Measurements from ENCODE around the gene TFDP1. TPM values are rescaled to one million over a fixed set of nuclear protein-coding genes. Genes with fewer than 3 reads are reported as not detected.

The TFDP1 gene
- total RNA-seq, 4 donors from 2014 or later: 30.7 to 42.2 (median 32.1) TPM

- TF ChIP-seq EP300 (IDR thresholded peaks at IDR 0.05): no peak
- no peak for TF ChIP-seq POLR2A (IDR thresholded peaks at IDR 0.05; ENCODE audit: low read depth)
- TF ChIP-seq, protein P1, sequence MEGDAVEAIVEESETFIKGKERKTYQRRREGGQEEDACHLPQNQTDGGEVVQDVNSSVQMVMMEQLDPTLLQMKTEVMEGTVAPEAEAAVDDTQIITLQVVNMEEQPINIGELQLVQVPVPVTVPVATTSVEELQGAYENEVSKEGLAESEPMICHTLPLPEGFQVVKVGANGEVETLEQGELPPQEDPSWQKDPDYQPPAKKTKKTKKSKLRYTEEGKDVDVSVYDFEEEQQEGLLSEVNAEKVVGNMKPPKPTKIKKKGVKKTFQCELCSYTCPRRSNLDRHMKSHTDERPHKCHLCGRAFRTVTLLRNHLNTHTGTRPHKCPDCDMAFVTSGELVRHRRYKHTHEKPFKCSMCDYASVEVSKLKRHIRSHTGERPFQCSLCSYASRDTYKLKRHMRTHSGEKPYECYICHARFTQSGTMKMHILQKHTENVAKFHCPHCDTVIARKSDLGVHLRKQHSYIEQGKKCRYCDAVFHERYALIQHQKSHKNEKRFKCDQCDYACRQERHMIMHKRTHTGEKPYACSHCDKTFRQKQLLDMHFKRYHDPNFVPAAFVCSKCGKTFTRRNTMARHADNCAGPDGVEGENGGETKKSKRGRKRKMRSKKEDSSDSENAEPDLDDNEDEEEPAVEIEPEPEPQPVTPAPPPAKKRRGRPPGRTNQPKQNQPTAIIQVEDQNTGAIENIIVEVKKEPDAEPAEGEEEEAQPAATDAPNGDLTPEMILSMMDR (IDR thresholded peaks at IDR 0.05): no peak
- Histone ChIP-seq H3K4me1 (peaks cover 7 to 23% (median 22%) of the 10 kb centered on the region in 4 donors), H3K4me3 (no peak overlapping the region), H3K27ac (replicated peaks in 1 of 4) (no peak overlapping the region), H3K9me3 (no peaks in the 10 kb centered on the region), H3K36me3 (no peaks in the 10 kb centered on the region), H3K27me3 (no peaks in the 10 kb centered on the region)
- DNase-seq (ENCODE audit: extremely low spot score): no peak
- intact Hi-C loops (cut with DNase I): no loop called here
- 94% methylated on average over 16 of the region's 16 CpGs for WGBS
Measured at GRCh38 chr13:113650731-113651148, 66.2 kb downstream of the TFDP1 start.

DNA sequence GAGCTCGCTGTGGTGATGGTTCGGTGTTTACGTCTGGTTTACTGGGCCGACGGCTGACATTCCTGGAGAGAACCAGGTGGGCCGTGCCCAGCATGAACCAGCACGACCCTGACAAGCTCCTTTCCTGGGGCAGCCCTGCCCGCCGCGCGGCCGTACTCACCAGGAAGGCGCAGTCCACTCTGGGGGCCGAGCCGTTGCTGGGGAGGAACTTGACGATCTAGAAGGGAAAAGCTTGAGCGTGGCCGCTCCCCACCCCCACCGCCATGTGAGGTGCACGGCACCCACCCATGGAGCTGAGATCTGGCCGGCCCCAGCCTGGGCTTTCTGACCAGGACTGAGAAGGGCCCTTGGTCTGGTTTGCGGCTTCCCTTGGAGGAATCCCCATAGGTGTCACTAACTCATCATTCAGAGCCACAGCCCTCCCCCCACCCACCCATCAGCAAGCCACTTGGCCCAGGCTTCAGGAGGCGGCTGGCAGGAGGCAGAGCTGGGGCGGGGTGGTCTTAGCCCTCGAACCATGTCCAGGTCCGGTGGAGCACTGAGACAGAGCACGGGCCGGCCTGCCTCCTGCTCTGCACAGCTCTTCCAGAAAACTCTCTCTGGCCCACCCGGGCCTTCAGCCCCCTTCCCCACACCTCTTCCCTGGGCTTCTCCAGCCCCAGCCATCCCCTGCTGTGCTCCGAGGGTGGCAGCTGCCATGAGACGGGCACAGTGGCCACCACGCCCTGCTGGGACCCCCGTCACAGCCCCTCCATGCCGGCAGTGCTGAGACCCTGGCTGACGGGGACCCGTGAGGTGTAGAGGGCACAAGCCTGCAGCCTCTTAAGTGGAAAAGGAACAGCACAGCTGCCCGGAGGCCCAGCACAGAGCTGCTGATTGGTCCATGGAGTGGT is 67.2 kb downstream of the TFDP1 start:
- Histone ChIP-seq H3K9me3 (no peaks in the 10 kb centered on the region), H3K36me3 (no peaks in the 10 kb centered on the region), H3K4me3 (no peak overlapping the region), H3K27ac (replicated peaks in 1 of 4) (no peak overlapping the region), H3K27me3 (no peaks in the 10 kb centered on the region), H3K4me1 (peaks cover 7 to 21% (median 20%) of the 10 kb centered on the region in 4 donors)
- intact Hi-C loops (cut with DNase I): no loop called here
- no peak for DNase-seq (ENCODE audit: extremely low spot score)
- 91% methylated on average over 14 of the region's 37 CpGs for WGBS
- no peak for TF ChIP-seq EP300 (IDR thresholded peaks at IDR 0.05)
- TF ChIP-seq, protein P1 (IDR thresholded peaks at IDR 0.05): no peak
- no peak for TF ChIP-seq POLR2AphosphoS5 (IDR thresholded peaks at IDR 0.05)
- no peak for TF ChIP-seq POLR2A (IDR thresholded peaks at IDR 0.05; ENCODE audit: low read depth)

DNA sequence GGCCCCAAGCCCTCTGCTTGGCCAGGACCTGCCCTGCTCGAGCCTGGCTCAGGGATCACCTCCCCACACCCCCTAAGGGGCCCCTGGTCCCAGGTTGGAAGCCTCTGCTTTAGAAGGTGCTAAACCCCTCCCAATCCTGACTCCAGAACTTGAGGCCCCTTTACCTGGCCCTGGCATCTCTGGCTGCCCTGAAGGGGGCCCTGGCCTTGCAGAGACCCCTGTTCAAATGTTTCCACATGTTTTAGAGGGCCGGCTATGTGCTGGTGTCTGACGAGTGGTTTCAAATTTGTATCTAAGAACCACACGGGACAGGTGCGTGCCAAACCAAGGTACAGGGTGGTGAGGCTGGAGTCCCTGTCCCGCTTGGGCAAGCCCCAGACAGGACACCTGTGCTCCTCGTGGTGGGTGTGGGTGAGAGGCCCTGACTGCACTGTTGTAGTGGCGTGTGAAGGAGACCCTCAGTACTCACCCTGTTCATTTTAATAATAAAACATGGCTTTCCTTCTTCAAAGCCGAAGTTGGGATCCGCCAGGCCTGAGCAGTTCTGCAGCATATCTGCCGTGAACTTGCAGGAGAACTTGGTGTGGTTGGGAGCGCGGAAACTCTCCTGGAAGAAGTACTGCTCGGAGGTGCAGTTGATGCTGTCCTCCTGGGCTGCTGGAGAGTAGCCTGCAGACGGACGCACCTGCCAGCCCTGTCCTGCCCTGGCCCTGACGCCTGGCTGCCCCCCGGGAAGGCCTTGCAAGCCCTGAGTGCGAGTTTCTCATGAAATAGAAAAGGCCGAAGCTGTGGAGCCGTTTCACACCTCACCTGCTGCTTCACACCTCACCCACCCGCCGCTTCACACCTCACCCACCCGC is 68.1 kb downstream of the TFDP1 start:
- no peaks in the 10 kb centered on the region for H3K9me3 ChIP-seq
- no peak for DNase-seq (ENCODE audit: extremely low spot score)
- WGBS: 90% methylated on average over 19 of the region's 24 CpGs
- no peak overlapping the region for H3K4me3 ChIP-seq
- H3K27me3 ChIP-seq: no peaks in the 10 kb centered on the region
- TF ChIP-seq POLR2AphosphoS5 (IDR thresholded peaks at IDR 0.05) (no peak), POLR2A (IDR thresholded peaks at IDR 0.05; ENCODE audit: low read depth) (no peak), EP300 (IDR thresholded peaks at IDR 0.05) (no peak)
- TF ChIP-seq, protein P1 (IDR thresholded peaks at IDR 0.05): no peak
- no peaks in the 10 kb centered on the region for H3K36me3 ChIP-seq
- no peak overlapping the region for H3K27ac ChIP-seq (replicated peaks in 1 of 4)
- H3K4me1 ChIP-seq: peaks cover 3 to 13% (median 12%) of the 10 kb centered on the region in 4 donors
- intact Hi-C loops (cut with DNase I): no loop called here

DNA sequence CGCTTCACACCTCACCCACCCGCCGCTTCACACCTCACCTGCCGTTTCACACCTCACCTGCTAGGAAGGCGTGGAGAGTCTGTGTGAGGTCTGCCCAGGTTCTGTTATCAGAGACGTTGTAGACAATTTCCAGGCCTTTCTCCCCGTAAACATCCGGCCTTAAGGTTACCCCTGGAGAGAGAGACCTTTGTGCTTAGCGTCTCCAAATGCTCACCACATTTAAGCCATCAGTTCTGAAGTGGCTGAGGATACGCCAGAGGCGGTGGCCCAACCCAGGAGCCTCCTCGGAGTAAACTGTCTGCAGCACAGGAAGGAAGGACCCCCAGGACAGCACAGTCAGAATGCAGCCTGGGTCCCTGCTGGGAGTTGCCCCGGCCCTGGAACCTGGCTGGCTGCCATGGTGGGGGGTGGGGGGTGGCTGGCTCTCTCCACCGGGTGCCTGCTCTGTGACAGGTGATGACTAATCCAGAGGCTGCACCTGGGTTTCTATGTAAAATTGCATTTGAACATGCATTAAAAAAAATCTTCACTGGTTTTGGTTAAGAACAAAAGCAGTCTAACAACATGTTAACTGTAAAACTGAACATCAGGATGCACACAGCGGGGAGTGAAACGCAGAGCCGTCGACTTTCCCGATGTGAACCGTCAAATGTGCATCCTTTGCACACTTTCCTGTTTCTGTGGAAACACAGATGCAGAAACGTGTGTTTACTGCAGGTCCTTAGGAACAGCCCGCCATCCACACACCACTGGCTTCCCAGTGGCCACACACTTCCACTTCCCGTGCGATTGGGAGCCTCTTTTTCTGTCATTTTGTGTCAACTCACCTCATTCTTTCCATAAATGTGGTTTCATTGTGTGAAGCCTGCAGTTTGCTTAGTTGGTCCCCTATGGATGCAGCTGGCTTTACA is 69.0 kb downstream of the TFDP1 start:
- WGBS: 67% methylated on average over 24 of the region's 24 CpGs
- no peak for DNase-seq (ENCODE audit: extremely low spot score)
- intact Hi-C loops (cut with DNase I): no loop called here
- H3K36me3 ChIP-seq: no peaks in the 10 kb centered on the region
- H3K4me3 ChIP-seq: no peak overlapping the region
- no peaks in the 10 kb centered on the region for H3K9me3 ChIP-seq
- H3K27ac ChIP-seq (replicated peaks in 1 of 4): no peak overlapping the region
- H3K27me3 ChIP-seq: peaks cover 0 to 4% (median 0%) of the 10 kb centered on the region in 4 donors
- H3K4me1 ChIP-seq: peaks cover 0 to 6% (median 6%) of the 10 kb centered on the region in 4 donors
- TF ChIP-seq, protein P1 (IDR thresholded peaks at IDR 0.05): no peak
- TF ChIP-seq POLR2A (IDR thresholded peaks at IDR 0.05; ENCODE audit: low read depth) (no peak), EP300 (IDR thresholded peaks at IDR 0.05) (no peak), POLR2AphosphoS5 (IDR thresholded peaks at IDR 0.05) (no peak)
